Cardiac muscle cell (in vitro differentiated cells and primary cell): ENCODE measurements around the gene HCN3. TPM values are rescaled to one million over a fixed set of nuclear protein-coding genes. Genes with fewer than 3 reads are reported as not detected.
A peak's percentile ranks its signal among the peaks of the same experiment; 100 is the strongest.

Source experiments
- DNase-seq, 2 donors: peaks; one replicate each; pipeline versions ENCODE4 v3.0.0 to v3.0.0-alpha.2; 2010 to 2017; ENCODE audit warnings: low read depth in 1 of 2, low spot score in 1 of 2
- H3K27ac ChIP-seq: fragments of 200-600 bp; sonication (generic); 2 replicates; pipeline ENCODE4 v1.5.1; 2016
- H3K27me3 ChIP-seq: fragments of 200-600 bp; sonication (generic); 2 replicates; pipeline ENCODE4 v1.6.0; 2016; ENCODE audit warnings: control low read depth
- H3K36me3 ChIP-seq: fragments of 200-600 bp; sonication (generic); 2 replicates; pipeline ENCODE4 v1.5.1; 2016; ENCODE audit warnings: control low read depth
- H3K4me1 ChIP-seq: fragments of 200-600 bp; sonication (generic); 2 replicates; pipeline ENCODE4 v1.8.1; 2017; ENCODE audit warnings: low read depth, mild to moderate bottlenecking, mixed run types
- H3K4me3 ChIP-seq: fragments of 200-600 bp; sonication (generic); 2 replicates; pipeline ENCODE4 v1.5.1; 2016; ENCODE audit warnings: mild to moderate bottlenecking
- H3K9me3 ChIP-seq: fragments of 200-600 bp; sonication (generic); 2 replicates; pipeline ENCODE4 v1.5.1; 2017; ENCODE audit warnings: low read depth, mild to moderate bottlenecking, control low read depth
- CTCF ChIP-seq: IDR thresholded peaks from 2 replicates; pipeline ENCODE4 v1.5.1; 2012; ENCODE audit warnings: low read depth, mild to moderate bottlenecking, low read length
- polyA plus RNA-seq: library from polyadenylated mRNA; unstranded; fragments of >200 nt; fragmentation: Nextera tagmentation; extraction: Ambion mirVana; gene quantifications from 2 replicates; pipeline ENCODE4 v1.2.1, GENCODE V29; 2016
- total RNA-seq: library from RNA; depleted of rRNA; stranded (reverse); fragments of >200 nt; gene quantifications from 2 replicates; pipeline ENCODE4 v1.2.3, GENCODE V29; 2016

The HCN3 gene
- total and polyA plus RNA-seq, 2 experiments from 2014 or later = 1.7 to 12.9 TPM

GRCh38 chr1:155318082-155318481 lies 40.8 kb downstream of the HCN3 start:
- Histone ChIP-seq H3K9me3 (no peaks in the 10 kb centered on the region), H3K36me3 (peaks cover 14% of the 10 kb centered on the region), H3K4me3 (no peak overlapping the region), H3K4me1 (peaks cover 5% of the 10 kb centered on the region), H3K27me3 (no peaks in the 10 kb centered on the region), H3K27ac (no peak overlapping the region)
- no peak for DNase-seq
- no peak for TF ChIP-seq CTCF

- H3K9me3 ChIP-seq = no peaks in the 10 kb centered on the region
- peaks cover 5% of the 10 kb centered on the region for H3K4me1 ChIP-seq
- TF ChIP-seq CTCF = no peak
- no peaks in the 10 kb centered on the region for H3K27me3 ChIP-seq
- H3K4me3 ChIP-seq = no peak overlapping the region
- no peak overlapping the region for H3K27ac ChIP-seq
- DNase-seq = no peak
- H3K36me3 ChIP-seq = peaks cover 8% of the 10 kb centered on the region
These were observed 42.3 kb downstream of the HCN3 start for GRCh38 chr1:155319536-155319935.

GRCh38 chr1:155320252-155320651 lies 43.0 kb downstream of the HCN3 start:
- no peak for TF ChIP-seq CTCF
- Histone ChIP-seq H3K27ac (no peak overlapping the region), H3K36me3 (peaks cover 8% of the 10 kb centered on the region), H3K9me3 (no peaks in the 10 kb centered on the region), H3K27me3 (no peaks in the 10 kb centered on the region), H3K4me1 (peaks cover 6% of the 10 kb centered on the region), H3K4me3 (no peak overlapping the region)
- no peak for DNase-seq

- H3K27ac ChIP-seq = no peak within 1 kb of the TSS
- no peak for TF ChIP-seq CTCF
These were observed 43.7 kb downstream of the HCN3 start, which contains the start of gene RUSC1 for GRCh38 chr1:155320661-155321617. RUSC1 (plus strand) TSS chr1:155320894; CDS start chr1:155321774, 880 bp downstream.

GRCh38 chr1:155321639-155322503 lies 44.6 kb downstream of the HCN3 start:
- H3K9me3 ChIP-seq = no peaks in the 10 kb centered on the region
- peaks cover 8% of the 10 kb centered on the region for H3K4me1 ChIP-seq
- no peaks in the 10 kb centered on the region for H3K27me3 ChIP-seq
- H3K36me3 ChIP-seq = peaks cover 8% of the 10 kb centered on the region
- peak overlapping the region; percentile 61 for H3K4me3 ChIP-seq
- no peak for TF ChIP-seq CTCF
- DNase-seq = peak in 1 of 2 donors; percentile 4
- H3K27ac ChIP-seq = no peak overlapping the region

More at GRCh38 chr1:155320661-155321617, 43.7 kb downstream of the HCN3 start, which contains the start of gene RUSC1:
- Histone ChIP-seq H3K27me3 (no peaks in the 10 kb centered on the region), H3K4me1 (peaks cover 8% of the 10 kb centered on the region), H3K36me3 (peaks cover 8% of the 10 kb centered on the region), H3K4me3 (peak within 1 kb of the TSS; percentile 19), H3K9me3 (no peaks in the 10 kb centered on the region)
- DNase-seq = peak; percentile 61 to 71
